Heart left ventricle (tissue), 13 donors: ENCODE measurements around the gene CDCA3.

Source experiments
- POLR2A ChIP-seq, 2 donors: fragments of 450-650 bp; IDR thresholded peaks; one replicate each; pipeline ENCODE4 v1.6.1; 2017; ENCODE audit warnings: antibody characterized with exemption in 2 of 2, mild to moderate bottlenecking in 2 of 2, moderate library complexity in 2 of 2
- TF ChIP-seq, protein P1 (sequence below), 12 donors: fragments of 200-600 bp; sonication (generic) in 4 of 12; IDR thresholded peaks; one replicate each; pipeline versions ENCODE4 v1.5.0 to v1.8.0; 2018 to 2022; ENCODE audit warnings: antibody characterized with exemption in 12 of 12, mild to moderate bottlenecking in 5 of 12
- donor health status: ischemic (EF 13 %, LVEDD 7.1; RV severe dilation, severe dysfunction).
- donor health status: DM: no; HTN: yes; CAD: no.
- donor health status: DM: no; HTN: no; CAD: no.
- donor health status: ischemic (EF 25% LVEDD 6.9; RV normal size, moderate dysfunction).
- donor health status: ischemic (EF 25% LVEDD 5.7; RV mildly dilated, moderate dysfunction).
- donor health status: ischemic (EF 35%, LVEDD 5.7; RV mildly dilated, moderate dysfunction).
- donor health status: nonischemic (EF 11% LVEDD 7.7; RV severe dilation, severe dysfunction).
- donor health status: DM: yes; HTN: yes; CAD: no.
- donor health status: PGD.
- donor health status: ischemic (EF 29% LVEDD 5.4; RV normal size, mild dysfunction).
- donor health status: nonischemic (EF 23%, LVEDD 6.1; RV moderate dilation, normal function).

DNA sequence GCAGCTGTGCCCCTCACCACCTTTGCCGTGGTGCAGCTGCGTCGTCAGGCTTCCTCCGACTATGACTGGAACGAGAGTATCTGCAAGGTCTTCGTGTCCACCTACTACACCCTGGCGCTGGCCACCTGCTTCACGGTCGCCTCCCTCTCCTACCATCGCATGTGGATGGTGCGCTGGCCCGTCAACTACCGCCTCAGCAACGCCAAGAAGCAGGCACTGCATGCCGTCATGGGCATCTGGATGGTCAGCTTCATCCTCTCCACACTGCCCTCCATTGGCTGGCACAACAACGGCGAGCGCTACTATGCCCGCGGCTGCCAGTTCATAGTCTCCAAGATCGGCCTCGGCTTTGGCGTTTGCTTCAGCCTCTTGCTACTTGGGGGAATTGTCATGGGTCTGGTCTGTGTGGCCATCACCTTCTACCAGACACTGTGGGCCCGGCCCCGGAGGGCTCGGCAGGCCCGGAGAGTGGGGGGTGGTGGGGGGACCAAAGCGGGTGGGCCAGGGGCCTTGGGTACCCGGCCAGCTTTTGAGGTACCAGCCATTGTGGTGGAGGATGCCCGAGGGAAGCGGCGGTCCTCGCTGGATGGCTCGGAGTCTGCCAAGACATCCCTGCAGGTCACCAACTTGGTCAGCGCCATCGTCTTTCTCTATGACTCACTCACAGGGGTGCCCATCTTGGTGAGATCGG lies 26.9 kb downstream of the CDCA3 start:
- TF ChIP-seq, protein P1, sequence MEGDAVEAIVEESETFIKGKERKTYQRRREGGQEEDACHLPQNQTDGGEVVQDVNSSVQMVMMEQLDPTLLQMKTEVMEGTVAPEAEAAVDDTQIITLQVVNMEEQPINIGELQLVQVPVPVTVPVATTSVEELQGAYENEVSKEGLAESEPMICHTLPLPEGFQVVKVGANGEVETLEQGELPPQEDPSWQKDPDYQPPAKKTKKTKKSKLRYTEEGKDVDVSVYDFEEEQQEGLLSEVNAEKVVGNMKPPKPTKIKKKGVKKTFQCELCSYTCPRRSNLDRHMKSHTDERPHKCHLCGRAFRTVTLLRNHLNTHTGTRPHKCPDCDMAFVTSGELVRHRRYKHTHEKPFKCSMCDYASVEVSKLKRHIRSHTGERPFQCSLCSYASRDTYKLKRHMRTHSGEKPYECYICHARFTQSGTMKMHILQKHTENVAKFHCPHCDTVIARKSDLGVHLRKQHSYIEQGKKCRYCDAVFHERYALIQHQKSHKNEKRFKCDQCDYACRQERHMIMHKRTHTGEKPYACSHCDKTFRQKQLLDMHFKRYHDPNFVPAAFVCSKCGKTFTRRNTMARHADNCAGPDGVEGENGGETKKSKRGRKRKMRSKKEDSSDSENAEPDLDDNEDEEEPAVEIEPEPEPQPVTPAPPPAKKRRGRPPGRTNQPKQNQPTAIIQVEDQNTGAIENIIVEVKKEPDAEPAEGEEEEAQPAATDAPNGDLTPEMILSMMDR (IDR thresholded peaks at IDR 0.05) = no peak
- TF ChIP-seq POLR2A (IDR thresholded peaks at IDR 0.05) = no peak
